ENCODE measurements around the gene EPHB3.
A peak's percentile ranks its signal among the peaks of the same experiment; 100 is the strongest.

EPHB3 gene

GRCh38 chr3:184514171-184514490 lies 47.5 kb upstream of the EPHB3 start:
- no peak overlapping the region for H3K9ac ChIP-seq (ENCODE audit: low read length)

DNA sequence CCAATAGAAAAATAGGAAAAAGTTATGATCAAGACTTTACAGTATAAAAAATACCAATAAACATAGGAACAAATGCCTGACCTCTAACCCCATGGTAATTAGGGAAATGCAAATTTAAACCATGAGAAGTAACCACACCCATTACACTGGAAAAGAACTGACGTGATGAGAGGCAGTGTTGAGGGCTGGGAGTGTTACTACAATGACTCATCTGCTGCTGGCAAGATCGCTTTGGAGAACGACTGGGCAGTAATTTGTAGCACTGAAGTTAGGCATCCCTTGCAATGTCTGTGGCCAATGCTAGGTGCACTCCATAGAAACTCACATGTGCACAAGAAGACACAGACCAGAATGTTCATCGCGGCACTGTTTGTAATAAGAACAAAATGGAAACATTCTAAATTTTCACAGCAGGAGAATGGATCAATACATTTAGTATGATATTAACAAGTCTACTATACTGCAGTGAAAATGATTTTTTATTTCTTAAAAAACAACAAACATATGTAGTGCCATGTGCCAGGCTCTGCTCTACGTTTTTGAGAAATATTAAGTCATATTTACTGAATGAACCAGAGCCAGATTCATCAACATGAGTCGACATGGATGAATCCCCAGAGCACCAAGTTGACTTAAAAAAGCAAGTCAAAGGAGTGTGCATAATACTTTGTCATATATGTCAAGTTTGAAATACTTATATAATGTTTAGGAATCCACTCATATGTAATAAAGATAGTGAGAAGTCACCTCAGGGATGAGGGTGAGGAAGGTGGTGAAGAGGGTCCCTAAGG lies 37.6 kb upstream of the EPHB3 start:
- no peaks in the 10 kb centered on the region for H3F3A ChIP-seq (ENCODE audit: insufficient read depth, low read length)
- H3K9me3 ChIP-seq (replicated peaks; ENCODE audit: insufficient read depth, low read length): no peaks in the 10 kb centered on the region
- H3K36me3 ChIP-seq (replicated peaks; ENCODE audit: insufficient read depth, low read length): no peaks in the 10 kb centered on the region
- H3K27me3 ChIP-seq (replicated peaks; ENCODE audit: insufficient read depth, low read length): peaks cover 17% of the 10 kb centered on the region
- H3K4me1 ChIP-seq (ENCODE audit: low read length): no peaks in the 10 kb centered on the region
- no peaks in the 10 kb centered on the region for H3K9me2 ChIP-seq (replicated peaks; ENCODE audit: insufficient read depth, low read length)
- no peak for DNase-seq
- no peak overlapping the region for H3K4me2 ChIP-seq (ENCODE audit: low read depth, low read length)
- no peak overlapping the region for H3K4me3 ChIP-seq (ENCODE audit: low read length)
- no peak overlapping the region for H3K9ac ChIP-seq (ENCODE audit: low read length)
- H3K27ac ChIP-seq (ENCODE audit: low read length): no peak overlapping the region
- TF ChIP-seq EZH2phosphoT487 (IDR thresholded peaks at IDR 0.05; ENCODE audit: low read length) (no peak), CTCF (IDR thresholded peaks at IDR 0.05; ENCODE audit: low read length) (no peak), EZH2 (optimal IDR thresholded peaks at IDR 0.05; ENCODE audit: low read depth, low read length) (no peak)
- no peak overlapping the region for H2AFZ ChIP-seq (ENCODE audit: low read length)
- H3K79me2 ChIP-seq (ENCODE audit: low read length): no peaks in the 10 kb centered on the region
- H4K20me1 ChIP-seq (ENCODE audit: insufficient read depth, low read length): no peaks in the 10 kb centered on the region

More at GRCh38 chr3:184514171-184514490, 47.5 kb upstream of the EPHB3 start:
- Histone ChIP-seq H3K27me3 (replicated peaks; ENCODE audit: insufficient read depth, low read length) (peaks cover 37% of the 10 kb centered on the region), H3K36me3 (replicated peaks; ENCODE audit: insufficient read depth, low read length) (no peaks in the 10 kb centered on the region), H3K4me1 (ENCODE audit: low read length) (peaks cover 5% of the 10 kb centered on the region; the same call in 1 of the 2 replicates), H3K9me3 (replicated peaks; ENCODE audit: insufficient read depth, low read length) (no peaks in the 10 kb centered on the region), H4K20me1 (ENCODE audit: insufficient read depth, low read length) (no peaks in the 10 kb centered on the region), H3K79me2 (ENCODE audit: low read length) (no peaks in the 10 kb centered on the region), H3K9me2 (replicated peaks; ENCODE audit: insufficient read depth, low read length) (no peaks in the 10 kb centered on the region), H3K4me2 (ENCODE audit: low read depth, low read length) (peak overlapping the region; percentile 95), H3K27ac (ENCODE audit: low read length) (no peak overlapping the region), H3F3A (ENCODE audit: insufficient read depth, low read length) (no peaks in the 10 kb centered on the region), H2AFZ (ENCODE audit: low read length) (peak overlapping the region; percentile 71), H3K4me3 (ENCODE audit: low read length) (peak overlapping the region; percentile 58)
- TF ChIP-seq EZH2 (optimal IDR thresholded peaks at IDR 0.05; ENCODE audit: low read depth, low read length) (no peak), CTCF (IDR thresholded peaks at IDR 0.05; ENCODE audit: low read length) (no peak), EZH2phosphoT487 (IDR thresholded peaks at IDR 0.05; ENCODE audit: low read length) (no peak)
- no peak for DNase-seq

- Histone ChIP-seq H3K4me1 (ENCODE audit: low read length) (no peaks in the 10 kb centered on the region), H3K27ac (ENCODE audit: low read length) (no peak overlapping the region), H3K27me3 (replicated peaks; ENCODE audit: insufficient read depth, low read length) (peaks cover 23% of the 10 kb centered on the region), H2AFZ (ENCODE audit: low read length) (peak overlapping the region; percentile 61), H3K36me3 (replicated peaks; ENCODE audit: insufficient read depth, low read length) (no peaks in the 10 kb centered on the region), H3K4me2 (ENCODE audit: low read depth, low read length) (peak overlapping the region; percentile 34; the same call in 1 of the 2 replicates), H3K4me3 (ENCODE audit: low read length) (peak overlapping the region; percentile 33; the same call in 1 of the 2 replicates), H3K9me2 (replicated peaks; ENCODE audit: insufficient read depth, low read length) (no peaks in the 10 kb centered on the region), H3K9ac (ENCODE audit: low read length) (no peak overlapping the region), H3K79me2 (ENCODE audit: low read length) (no peaks in the 10 kb centered on the region), H4K20me1 (ENCODE audit: insufficient read depth, low read length) (no peaks in the 10 kb centered on the region), H3K9me3 (replicated peaks; ENCODE audit: insufficient read depth, low read length) (no peaks in the 10 kb centered on the region), H3F3A (ENCODE audit: insufficient read depth, low read length) (no peaks in the 10 kb centered on the region)
- no peak for DNase-seq
- TF ChIP-seq EZH2 (optimal IDR thresholded peaks at IDR 0.05; ENCODE audit: low read depth, low read length) (no peak), CTCF (IDR thresholded peaks at IDR 0.05; ENCODE audit: low read length) (no peak), EZH2phosphoT487 (IDR thresholded peaks at IDR 0.05; ENCODE audit: low read length) (no peak)
Observed at GRCh38 chr3:184524981-184525336, 36.6 kb upstream of the EPHB3 start.
